Muscle of back (tissue), 13 donors: ENCODE measurements around the gene SDF2. TPM values are rescaled to one million over a fixed set of nuclear protein-coding genes. Genes with fewer than 3 reads are reported as not detected.

Experiments
- DNase-seq, 3 donors: peaks; one replicate each; pipeline versions ENCODE4 v3.0.0 to v3.0.0-alpha.2; 2013
- long read RNA-seq, 9 donors: transcript quantifications; one replicate each; lab custom pipeline, GENCODE V29; 2026
- polyA plus RNA-seq, 10 donors: library from polyadenylated mRNA; unstranded; fragments of 120-200 nt; gene quantifications; one replicate each; pipeline ENCODE4 v1.2.1, GENCODE V29; 2013; ENCODE audit not compliant: insufficient read length in 10 of 10

Gene SDF2
- polyA plus RNA-seq, result 10 to 100 TPM; 31.3 to 48.9 (median 39.7) TPM
- long read RNA-seq, donor 1, transcript SDF2-201 (3 exons, 1,568 nt), result major isoform, 19 of 23 reads
- long read RNA-seq, donor 1, partial matches to known transcripts, result 0 of 23 reads
- long read RNA-seq, donor 1, other reads (novel, unspliced or antisense), result 0 of 23 reads
- long read RNA-seq, donor 2, transcript SDF2-201 (3 exons, 1,568 nt), result major isoform, 20 of 24 reads
- long read RNA-seq, donor 2, partial matches to known transcripts, result 0 of 24 reads
- long read RNA-seq, donor 2, other reads (novel, unspliced or antisense), result 0 of 24 reads
- long read RNA-seq, donor 3, result 0 reads
- long read RNA-seq, donor 4, transcript SDF2-201 (3 exons, 1,568 nt), result major isoform, 24 of 25 reads
- long read RNA-seq, donor 4, partial matches to known transcripts, result 0 of 25 reads
- long read RNA-seq, donor 4, other reads (novel, unspliced or antisense), result 0 of 25 reads
- long read RNA-seq, donor 5, transcript SDF2-201 (3 exons, 1,568 nt), result major isoform, 16 of 22 reads
- long read RNA-seq, donor 5, partial matches to known transcripts, result 0 of 22 reads
- long read RNA-seq, donor 5, other reads (novel, unspliced or antisense), result 0 of 22 reads
- long read RNA-seq, donor 6, transcript SDF2-201 (3 exons, 1,568 nt), result major isoform, 32 of 41 reads
- long read RNA-seq, donor 6, transcript SDF2-210 (3 exons, 1,025 nt), result minor isoform, 6 of 41 reads
- long read RNA-seq, donor 6, partial matches to known transcripts, result 0 of 41 reads
- long read RNA-seq, donor 6, other reads (novel, unspliced or antisense), result 0 of 41 reads
- long read RNA-seq, donor 7, transcript SDF2-201 (3 exons, 1,568 nt), result major isoform, 15 of 18 reads
- long read RNA-seq, donor 7, partial matches to known transcripts, result 0 of 18 reads
- long read RNA-seq, donor 7, other reads (novel, unspliced or antisense), result 0 of 18 reads
- long read RNA-seq, donor 8, transcript SDF2-201 (3 exons, 1,568 nt), result major isoform, 14 of 17 reads
- long read RNA-seq, donor 8, partial matches to known transcripts, result 0 of 17 reads
- long read RNA-seq, donor 8, other reads (novel, unspliced or antisense), result 0 of 17 reads
- long read RNA-seq, donor 9, transcript SDF2-201 (3 exons, 1,568 nt), result major isoform, 5 of 8 reads
- long read RNA-seq, donor 9, partial matches to known transcripts, result 0 of 8 reads
- long read RNA-seq, donor 9, other reads (novel, unspliced or antisense), result 0 of 8 reads

DNA sequence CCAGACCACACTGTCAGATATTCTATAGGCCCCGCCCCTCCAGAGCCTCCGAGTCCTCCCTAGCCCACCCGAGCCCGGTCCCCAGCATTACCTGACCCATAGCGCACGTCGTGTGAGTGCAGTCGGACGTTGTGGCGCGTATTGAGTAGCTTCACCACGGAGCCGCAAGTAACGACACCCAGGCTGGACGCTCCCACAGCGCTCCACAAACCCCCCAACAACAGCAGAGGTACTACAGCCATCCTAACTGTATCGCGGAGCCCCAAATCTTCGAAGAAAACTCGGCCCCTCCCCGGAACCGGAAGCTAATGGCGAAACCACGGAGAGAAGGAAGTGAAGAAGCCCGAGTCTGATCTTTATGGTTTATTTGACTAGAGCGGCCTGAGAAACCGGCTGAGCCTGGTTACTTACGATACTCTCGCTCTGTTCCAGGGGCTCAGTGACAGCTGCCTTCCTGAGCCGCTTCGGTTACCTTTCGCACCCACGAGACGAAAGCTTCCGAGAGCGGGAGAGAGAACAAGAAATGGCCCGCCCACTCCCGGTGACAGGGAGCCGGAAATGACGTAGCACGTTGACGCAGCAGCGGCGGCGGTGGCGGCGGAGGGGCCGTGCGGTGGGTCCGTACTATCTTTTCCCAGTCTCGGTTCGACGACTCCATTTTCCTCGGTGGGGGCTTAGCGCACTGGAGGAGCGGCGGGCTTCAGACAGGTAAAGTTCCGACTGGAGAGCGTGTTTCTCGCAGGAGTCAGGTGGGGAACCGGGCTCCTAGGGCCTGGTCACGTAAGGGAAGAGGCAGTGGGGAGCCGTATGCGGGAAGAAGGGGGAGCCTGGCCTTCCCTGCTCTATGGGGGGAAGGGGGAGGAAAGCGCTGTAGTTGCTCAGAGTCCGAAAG lies at the start of gene SDF2, which contains the start of gene SUPT6H:
TSS of gene SDF2 (minus strand) at position 272 of the 892 bp plus-strand sequence. CDS start at position 242, 30 bp downstream.
TSS of gene SUPT6H (plus strand) at position 571 of the 892 bp plus-strand sequence. CDS start 11,197 bp downstream, outside the sequence.
- peak; percentile 90 to 99 (median 94) for DNase-seq

GRCh38 chr17:28710861-28711722 lies 49.4 kb upstream of the SDF2 start:
- DNase-seq, result peak; percentile 91 to 97 (median 92)

DNA sequence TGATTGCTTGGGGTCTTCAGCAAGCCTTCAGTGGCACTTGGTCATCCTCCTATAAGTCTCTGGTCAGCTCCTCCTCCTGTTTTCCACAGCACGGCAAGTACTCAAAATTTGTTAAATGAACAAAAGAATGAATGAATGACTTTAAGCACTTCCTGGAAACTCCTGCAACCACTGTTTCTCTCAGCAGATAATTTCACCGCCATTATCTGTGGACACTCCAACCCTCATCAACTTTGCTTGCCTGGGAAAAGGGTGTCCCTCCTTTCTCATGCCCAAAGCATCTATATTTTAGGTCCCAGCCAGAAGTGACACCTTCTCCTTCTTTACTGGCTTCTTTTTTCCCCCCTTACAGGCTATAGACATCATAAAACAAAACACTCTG lies 45.6 kb upstream of the SDF2 start:
- DNase-seq, result no peak

GRCh38 chr17:28706471-28707338 lies 45.0 kb upstream of the SDF2 start:
- DNase-seq, result no peak

GRCh38 chr17:28705728-28706334 lies 44.1 kb upstream of the SDF2 start:
- no peak for DNase-seq

DNA sequence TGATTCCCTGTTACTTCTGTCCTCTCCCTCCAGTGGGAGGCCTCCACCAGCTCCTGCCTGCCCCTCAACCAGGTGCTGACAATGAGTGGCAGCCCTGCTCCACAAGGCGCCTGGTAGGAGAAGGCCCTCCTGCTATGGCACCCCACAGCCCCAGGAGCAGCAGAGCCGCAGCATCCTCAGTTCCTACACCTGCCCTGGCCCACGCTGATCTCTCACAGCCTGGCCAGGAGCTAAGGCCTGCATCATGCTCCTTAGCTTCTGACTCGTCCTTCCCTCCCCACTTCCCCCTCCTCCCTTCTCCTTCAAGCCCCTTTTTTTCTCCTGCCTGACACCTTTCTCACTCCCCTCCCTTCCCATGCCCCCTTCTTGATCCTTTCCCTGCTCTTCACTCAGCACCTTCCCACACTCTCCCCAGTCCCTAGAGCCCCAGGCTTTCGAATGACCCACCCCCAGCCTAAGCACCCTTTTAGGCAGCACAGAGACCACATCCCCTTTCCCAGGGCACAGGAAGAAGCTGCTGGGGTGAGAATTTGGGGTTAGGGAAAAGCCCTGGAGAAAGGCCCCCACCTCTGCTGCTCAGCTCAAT lies 43.5 kb upstream of the SDF2 start:
- no peak for DNase-seq

DNA sequence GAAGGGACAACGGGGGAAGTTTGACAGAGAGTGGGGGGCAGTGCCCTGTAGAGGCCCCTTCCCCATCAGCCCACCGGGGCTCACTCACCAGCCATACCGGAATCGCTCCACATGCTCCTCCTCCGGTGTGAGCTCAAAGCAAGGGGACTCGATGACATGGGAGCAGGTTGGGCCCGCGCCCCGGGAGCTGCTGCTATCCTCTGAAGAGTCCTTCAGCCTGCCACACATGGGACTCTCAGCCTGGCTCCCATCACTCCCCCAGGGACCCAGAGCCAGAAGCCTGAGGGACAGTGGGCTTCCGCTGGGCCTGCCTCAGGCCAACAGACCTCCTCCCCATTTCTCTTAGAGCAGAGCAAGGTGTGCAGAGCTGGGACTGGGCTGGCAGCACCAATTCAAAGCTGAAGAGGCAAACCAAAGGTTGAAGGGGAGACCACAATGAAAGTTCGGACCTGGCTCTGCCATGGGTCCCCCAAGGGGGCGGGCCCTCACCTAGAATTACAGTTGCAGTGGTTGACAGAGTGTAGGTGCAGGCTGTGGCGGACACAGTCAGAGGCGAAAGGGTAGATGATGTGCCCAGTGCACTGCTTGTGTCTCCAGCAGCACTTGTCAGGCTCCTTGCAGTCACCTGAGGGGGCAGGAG lies 42.6 kb upstream of the SDF2 start:
- DNase-seq, result no peak

- no peak for DNase-seq
Observed at GRCh38 chr17:28703552-28704218, 42.0 kb upstream of the SDF2 start.

- DNase-seq, result no peak
Observed at GRCh38 chr17:28702752-28703150, 41.0 kb upstream of the SDF2 start.

DNA sequence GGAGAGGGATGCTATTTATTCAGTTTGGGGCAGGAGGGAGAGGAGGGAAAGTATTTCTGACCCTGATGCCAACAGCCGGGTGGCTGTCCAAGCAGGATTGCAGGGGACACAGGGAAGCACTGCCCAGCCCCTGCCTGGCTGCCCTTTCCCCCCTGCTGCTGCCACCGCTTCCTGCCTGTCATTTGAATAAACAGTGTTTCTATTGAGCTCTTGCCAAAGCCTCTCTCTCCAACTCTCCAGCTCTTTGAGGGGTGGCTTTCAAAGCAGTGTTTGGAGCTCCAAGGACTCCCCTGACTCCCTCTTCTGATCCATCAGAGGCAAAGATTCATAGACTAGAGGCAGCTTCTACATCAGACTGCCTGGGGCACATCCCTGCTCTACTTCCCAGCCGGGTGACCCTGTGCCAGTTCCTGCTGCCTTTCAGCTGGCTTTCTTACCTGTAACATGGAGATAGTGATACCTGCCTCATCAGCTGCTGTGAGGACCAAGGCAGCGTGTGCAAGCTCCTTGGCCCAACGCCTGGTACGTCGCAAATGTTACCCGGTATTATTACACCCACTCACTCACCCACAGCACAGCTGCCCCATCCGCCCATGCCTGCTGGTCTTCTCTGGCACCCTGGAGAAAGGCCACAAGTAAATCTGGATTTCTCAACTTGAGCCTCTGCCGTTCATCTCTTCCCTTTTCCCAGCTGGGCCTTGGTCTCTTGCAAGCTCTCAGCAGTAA lies 40.5 kb upstream of the SDF2 start:
- DNase-seq, result no peak

- no peak for DNase-seq
Observed at GRCh38 chr17:28700830-28701492, 39.3 kb upstream of the SDF2 start.

DNA sequence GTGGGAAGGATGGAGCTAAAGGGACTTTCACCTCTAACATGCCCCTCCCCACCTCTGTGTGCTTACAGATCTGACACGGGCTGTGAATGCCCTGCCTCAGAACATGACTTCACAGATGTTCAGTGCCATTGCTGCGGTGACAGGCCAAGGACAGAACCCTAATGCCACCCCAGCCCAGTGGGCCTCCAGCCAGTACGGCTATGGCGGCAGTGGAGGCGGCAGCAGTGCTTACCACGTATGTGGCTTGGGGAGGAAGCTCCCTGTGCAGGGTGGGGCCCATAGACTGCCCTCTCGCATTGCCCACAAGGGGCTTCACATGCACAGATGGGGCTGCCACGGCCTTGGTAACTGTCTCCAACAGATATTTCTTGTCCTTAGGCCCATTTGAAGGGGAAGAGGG lies 38.6 kb upstream of the SDF2 start:
- DNase-seq, result no peak

DNA sequence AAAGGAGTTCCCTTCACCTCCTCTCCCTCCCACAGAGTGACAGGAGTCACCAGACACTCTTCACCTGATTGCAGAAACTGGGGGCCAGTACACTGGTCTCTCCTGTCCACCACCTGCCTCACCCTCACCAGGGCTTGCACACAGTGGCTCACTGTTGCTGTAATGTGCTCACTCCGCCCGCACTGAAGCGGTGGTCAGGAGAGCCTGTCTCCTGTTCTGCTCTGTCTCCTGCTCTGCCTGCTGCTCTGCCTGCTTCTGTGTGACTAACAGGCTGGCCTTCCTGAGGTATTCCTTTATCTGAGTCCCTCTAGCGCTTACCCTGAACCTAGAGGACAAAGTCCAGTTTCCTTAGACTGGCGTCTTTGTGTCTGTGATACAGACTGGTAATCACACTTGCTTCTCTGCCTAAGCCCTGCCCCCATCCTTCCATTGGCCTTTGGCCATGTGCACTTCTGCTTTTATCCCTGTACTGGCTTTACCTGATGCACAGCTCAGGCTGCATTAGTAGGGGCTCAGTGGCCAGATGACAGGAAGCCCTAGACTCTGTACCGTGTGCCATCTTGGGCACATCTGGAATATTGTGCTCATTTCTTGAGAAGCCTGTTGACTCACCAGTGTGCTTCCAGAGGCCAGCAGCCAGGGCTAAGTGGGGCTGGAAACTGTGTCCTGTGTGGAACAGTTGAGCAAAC lies 36.7 kb upstream of the SDF2 start:
- no peak for DNase-seq

GRCh38 chr17:28693869-28694268 lies 32.2 kb upstream of the SDF2 start:
- no peak for DNase-seq

DNA sequence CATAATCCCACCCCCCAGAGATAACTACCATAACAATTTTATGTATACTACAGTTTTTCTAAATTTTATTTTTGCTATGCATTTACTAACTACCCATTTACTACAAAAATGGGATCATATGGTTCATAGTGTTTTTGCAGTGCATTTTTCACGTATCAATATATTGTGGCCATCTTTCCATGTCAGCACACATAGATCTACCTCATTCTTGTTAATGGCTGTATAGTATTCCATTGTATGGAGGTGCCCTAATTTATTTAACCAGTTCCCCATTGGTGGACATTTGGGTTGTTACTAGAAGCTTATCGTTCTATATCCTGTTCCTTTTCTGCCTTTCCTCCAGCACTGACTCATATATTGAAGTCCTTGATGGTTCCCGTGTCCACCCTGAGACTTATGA lies 27.3 kb upstream of the SDF2 start:
- DNase-seq, result no peak
